WI38 (cell line): Measurements from ENCODE around the gene SSC5D.

Source experiments
- H3K4me3 ChIP-seq: 2 replicates; pipeline ENCODE4 v1.5.1; 2011; ENCODE audit warnings: low read depth, mild to moderate bottlenecking, control low read depth, low read length
- TF ChIP-seq, protein P1 (sequence below): IDR thresholded peaks from 2 replicates; pipeline ENCODE4 v1.5.1; 2012; ENCODE audit warnings: low read depth, mild to moderate bottlenecking, control low read depth, low read length

SSC5D gene

DNA sequence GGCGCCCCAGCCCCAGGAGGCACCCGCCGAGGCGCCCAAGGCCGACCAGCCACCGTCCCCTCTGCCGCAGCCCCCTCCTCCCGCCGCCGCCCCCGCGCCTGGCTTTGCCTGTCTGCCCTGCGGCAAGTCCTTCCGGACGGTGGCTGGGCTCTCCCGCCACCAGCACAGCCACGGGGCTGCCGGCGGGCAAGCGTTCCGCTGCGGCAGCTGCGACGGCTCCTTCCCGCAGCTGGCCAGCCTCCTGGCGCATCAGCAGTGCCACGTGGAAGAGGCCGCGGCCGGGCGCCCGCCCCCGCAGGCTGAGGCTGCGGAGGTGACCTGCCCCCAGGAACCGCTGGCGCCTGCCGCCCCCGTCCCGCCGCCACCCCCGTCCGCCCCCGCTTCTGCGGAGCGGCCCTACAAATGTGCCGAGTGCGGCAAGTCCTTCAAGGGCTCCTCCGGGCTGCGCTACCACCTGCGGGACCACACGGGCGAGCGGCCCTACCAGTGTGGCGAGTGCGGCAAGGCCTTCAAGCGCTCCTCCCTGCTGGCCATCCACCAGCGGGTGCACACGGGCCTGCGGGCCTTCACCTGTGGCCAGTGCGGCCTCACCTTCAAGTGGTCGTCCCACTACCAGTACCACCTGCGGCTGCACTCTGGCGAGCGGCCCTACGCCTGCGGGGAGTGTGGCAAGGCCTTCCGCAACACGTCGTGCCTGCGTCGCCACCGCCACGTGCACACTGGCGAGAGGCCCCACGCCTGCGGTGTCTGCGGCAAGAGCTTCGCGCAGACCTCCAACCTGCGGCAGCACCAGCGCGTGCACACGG, 5.9 kb upstream of the SSC5D start:
- TF ChIP-seq, protein P1, sequence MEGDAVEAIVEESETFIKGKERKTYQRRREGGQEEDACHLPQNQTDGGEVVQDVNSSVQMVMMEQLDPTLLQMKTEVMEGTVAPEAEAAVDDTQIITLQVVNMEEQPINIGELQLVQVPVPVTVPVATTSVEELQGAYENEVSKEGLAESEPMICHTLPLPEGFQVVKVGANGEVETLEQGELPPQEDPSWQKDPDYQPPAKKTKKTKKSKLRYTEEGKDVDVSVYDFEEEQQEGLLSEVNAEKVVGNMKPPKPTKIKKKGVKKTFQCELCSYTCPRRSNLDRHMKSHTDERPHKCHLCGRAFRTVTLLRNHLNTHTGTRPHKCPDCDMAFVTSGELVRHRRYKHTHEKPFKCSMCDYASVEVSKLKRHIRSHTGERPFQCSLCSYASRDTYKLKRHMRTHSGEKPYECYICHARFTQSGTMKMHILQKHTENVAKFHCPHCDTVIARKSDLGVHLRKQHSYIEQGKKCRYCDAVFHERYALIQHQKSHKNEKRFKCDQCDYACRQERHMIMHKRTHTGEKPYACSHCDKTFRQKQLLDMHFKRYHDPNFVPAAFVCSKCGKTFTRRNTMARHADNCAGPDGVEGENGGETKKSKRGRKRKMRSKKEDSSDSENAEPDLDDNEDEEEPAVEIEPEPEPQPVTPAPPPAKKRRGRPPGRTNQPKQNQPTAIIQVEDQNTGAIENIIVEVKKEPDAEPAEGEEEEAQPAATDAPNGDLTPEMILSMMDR = no peak
- H3K4me3 ChIP-seq = no peak overlapping the region

DNA sequence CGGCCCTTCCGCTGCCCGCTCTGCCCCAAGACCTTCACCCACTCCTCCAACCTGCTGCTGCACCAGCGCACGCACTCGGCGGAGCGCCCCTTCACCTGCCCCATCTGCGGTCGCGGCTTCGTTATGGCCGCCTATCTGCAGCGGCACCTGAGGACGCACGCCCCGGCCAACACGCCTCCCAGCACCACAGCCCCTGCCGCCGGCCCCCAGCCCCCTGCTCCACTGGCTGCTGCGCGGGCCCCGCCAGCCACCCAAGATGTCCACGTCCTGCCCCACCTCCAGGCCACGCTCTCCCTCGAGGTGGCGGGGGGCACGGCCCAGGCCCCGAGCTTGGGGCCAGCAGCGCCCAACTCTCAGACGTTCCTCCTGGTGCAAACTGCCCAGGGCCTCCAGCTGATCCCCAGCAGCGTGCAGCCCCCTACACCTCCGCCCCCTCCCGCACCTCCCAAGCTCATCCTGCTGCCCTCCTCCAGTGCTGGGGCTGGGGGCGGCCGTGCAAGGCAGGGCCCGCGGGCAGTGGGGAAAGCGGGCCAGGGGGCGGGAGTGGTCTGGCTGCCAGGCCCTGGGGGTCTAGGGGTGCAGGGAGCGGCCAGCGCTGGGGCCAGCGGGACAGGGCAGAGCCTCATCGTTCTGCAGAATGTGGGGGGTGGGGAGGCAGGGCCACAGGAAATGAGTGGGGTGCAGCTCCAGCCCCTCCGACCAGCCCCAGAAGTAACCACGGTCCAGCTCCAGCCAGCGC, 5.1 kb upstream of the SSC5D start:
- TF ChIP-seq, protein P1 = no peak
- no peak overlapping the region for H3K4me3 ChIP-seq

DNA sequence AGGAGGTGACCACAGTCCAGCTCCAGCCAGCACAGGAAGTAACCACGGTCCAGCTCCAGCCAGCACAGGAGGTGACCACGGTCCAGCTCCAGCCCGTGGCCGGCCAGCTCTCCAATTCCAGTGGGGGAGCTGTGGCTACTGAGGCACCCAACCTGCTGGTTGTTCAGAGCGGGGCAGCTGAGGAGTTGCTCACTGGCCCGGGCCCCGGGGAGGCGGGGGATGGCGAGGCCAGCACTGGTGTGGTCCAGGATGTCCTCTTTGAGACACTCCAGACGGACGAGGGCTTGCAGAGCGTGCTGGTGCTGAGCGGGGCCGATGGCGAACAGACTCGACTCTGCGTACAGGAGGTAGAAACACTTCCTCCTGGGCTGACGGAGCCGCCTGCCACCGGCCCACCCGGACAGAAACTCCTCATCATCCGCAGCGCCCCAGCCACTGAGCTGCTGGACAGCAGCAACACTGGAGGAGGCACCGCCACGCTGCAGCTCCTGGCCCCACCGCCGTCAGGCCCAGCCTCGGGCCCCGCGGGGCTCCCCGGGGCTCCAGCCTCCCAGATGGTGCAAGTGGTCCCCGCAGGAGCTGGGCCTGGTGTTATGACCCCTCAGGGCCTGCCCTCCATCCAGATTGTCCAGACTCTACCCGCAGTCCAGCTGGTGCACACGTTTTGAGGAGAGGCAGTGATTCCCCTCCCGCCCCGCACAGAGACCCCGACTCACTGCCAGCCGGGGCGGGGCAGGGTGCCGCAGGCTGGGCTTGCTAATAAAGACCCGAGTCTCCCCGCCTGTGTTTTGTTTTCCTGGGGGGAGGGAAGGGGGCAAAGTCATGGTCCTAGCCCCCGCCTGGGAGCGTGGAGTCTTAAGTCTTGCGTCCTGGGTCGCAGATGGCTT, 4.3 kb upstream of the SSC5D start:
- H3K4me3 ChIP-seq = peak overlapping the region; percentile 72
- TF ChIP-seq, protein P1 = no peak

DNA sequence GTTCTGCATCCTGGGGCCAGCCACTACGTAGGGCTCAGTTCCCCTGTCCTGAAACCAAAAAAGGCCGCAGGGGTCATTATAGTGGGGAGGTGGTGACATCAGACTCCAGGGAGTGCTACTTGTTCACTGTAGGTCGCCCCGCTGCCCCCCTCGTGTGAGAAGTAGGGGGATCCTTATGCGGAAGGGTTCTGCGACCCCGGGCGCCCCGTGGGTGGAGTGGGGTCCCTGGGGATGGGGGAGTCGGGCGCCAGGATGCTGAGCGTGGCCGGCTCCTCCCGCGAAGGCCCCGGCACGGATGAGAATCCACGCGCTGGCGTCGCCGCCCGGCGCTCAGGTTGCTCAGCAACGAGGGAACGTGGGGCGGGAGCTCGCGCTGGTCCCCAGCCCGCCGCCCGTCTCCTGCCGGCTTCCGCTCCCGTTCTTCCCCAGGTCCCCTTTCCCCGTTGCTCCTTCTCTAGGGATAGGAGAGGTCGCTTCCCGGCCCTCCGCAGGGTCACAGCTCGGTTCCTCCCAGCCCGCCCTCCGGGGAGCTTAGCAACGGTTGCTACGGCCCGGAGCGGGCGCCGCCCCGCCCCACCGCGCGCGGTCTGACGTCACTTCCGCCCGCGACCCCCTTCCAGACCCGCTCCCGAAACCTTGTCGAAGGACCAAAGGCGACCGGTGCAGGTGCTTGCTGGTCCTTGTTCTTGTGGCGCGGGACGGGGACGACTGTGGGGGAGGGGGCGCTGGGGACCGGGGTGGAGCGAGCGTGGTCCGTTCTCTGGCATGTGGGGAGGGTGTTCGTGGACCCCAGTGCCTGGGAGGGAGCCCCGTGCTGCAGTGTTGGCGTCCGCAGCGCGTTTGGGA, 3.4 kb upstream of the SSC5D start, which contains the start of gene NAT14:
Gene NAT14, plus strand, starts transcription at position 596 of the 846 bp plus-strand sequence. CDS start 521 bp downstream, outside the sequence.
- peak within 1 kb of the TSS; percentile 72 for H3K4me3 ChIP-seq
- TF ChIP-seq, protein P1 = no peak

DNA sequence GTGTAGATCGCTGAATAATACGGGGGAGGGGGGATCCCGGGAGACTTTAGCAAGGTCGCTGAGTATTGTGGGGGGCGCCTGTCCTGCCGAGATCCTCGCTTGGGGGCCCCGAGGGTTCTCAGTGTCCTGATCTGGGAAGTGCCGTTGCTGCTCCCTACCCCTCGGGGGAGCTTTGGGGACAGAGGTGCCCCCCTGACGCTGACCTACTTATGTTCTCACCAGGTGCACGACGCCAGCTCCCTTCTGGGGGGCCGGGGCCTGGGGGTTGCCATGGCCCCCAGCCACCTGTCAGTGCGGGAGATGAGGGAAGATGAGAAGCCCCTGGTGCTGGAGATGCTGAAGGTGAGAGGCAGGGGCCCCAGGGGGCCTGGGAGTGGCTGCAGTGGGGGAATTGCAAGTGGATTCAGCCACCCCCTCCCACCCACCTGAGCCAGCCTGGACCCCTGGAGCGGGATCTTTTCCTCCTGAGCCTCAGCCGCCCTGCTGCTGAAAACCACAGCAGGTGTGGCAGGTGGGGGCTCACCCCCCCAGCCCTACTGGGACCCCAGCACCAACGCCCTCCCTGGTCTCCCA, 2.7 kb upstream of the SSC5D start:
- peak overlapping the region; percentile 72 for H3K4me3 ChIP-seq
- TF ChIP-seq, protein P1 = no peak
